OCI-LY1 (cell line): ENCODE measurements around the gene FCAMR.

Experiments used
- EZH2 ChIP-seq: fragments of 200-600 bp; sonication (generic), shearing (Covaris generic); IDR thresholded peaks from 2 replicates; pipeline ENCODE4 v1.8.0; 2017; ENCODE audit warnings: borderline replicate concordance, mixed run types, mild to moderate bottlenecking, antibody characterized with exemption, low read length, moderate library complexity, mixed read lengths
- TF ChIP-seq, protein P1 (sequence below): fragments of 200-600 bp; sonication (generic), shearing (Covaris generic); IDR thresholded peaks from 2 replicates; pipeline ENCODE4 v1.5.1; 2017; ENCODE audit warnings: mild to moderate bottlenecking, antibody characterized with exemption, low read length, moderate library complexity, mixed read lengths

DNA sequence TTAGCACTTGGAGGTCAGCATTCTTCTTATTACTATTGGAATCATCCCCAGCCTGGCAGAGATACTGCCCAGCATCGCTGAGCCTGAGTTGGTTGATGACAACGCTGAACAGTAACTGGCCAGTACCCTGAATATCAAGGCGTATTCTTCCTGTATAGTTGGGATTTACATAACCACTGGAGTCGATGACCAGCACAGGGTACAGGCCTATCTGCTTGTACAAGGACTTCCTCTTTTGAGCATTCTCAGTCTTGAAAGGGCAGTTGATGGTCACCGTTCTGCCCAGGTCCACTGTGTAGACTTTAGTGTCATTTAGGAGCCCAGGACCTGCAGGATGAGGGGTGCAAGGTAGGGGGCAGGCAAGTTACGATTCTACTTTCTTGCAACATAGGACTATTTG lies 32.8 kb downstream of the FCAMR start:
- TF ChIP-seq EZH2: no peak
- TF ChIP-seq, protein P1, sequence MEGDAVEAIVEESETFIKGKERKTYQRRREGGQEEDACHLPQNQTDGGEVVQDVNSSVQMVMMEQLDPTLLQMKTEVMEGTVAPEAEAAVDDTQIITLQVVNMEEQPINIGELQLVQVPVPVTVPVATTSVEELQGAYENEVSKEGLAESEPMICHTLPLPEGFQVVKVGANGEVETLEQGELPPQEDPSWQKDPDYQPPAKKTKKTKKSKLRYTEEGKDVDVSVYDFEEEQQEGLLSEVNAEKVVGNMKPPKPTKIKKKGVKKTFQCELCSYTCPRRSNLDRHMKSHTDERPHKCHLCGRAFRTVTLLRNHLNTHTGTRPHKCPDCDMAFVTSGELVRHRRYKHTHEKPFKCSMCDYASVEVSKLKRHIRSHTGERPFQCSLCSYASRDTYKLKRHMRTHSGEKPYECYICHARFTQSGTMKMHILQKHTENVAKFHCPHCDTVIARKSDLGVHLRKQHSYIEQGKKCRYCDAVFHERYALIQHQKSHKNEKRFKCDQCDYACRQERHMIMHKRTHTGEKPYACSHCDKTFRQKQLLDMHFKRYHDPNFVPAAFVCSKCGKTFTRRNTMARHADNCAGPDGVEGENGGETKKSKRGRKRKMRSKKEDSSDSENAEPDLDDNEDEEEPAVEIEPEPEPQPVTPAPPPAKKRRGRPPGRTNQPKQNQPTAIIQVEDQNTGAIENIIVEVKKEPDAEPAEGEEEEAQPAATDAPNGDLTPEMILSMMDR: no peak
